ENCODE data around the gene ASPRV1.

The ASPRV1 gene

GRCh38 chr2:69916106-69916505 is 45.3 kb downstream of the ASPRV1 start:
- TF ChIP-seq CTCF (IDR thresholded peaks at IDR 0.05) = no peak

- TF ChIP-seq CTCF (IDR thresholded peaks at IDR 0.05) = no peak
Observed at GRCh38 chr2:69914950-69915945, 46.2 kb downstream of the ASPRV1 start, which contains the start of gene MXD1. MXD1 (plus strand) TSS chr2:69915109; CDS start chr2:69915331, 222 bp downstream.

- TF ChIP-seq CTCF (IDR thresholded peaks at IDR 0.05) = no peak; the same call in 1 of the 2 replicates
Observed at GRCh38 chr2:69914164-69914949, 47.1 kb downstream of the ASPRV1 start.

- peak; percentile 33; the same call in 1 of the 2 replicates for TF ChIP-seq CTCF (IDR thresholded peaks at IDR 0.05)
Observed at GRCh38 chr2:69911985-69912563, 49.4 kb downstream of the ASPRV1 start.
